Chondrocyte (in vitro differentiated cells): Measurements from ENCODE around the gene COL6A2. TPM values are rescaled to one million over a fixed set of nuclear protein-coding genes. Genes with fewer than 3 reads are reported as not detected.

ENCODE experiments used
- DNase-seq: peaks from one replicate; pipeline ENCODE4 v3.0.0; 2021; ENCODE audit warnings: mixed read lengths, low spot score
- H3K27ac Mint-ChIP-seq: one replicate; pipeline ENCODE4 v1.8.0; 2021; ENCODE audit warnings: mild to moderate bottlenecking, moderate library complexity, mixed read lengths; ENCODE audit not compliant: unreplicated experiment
- H3K27me3 Mint-ChIP-seq: 2 replicates; pipeline ENCODE4 v1.8.0; 2021; ENCODE audit warnings: low read depth, mixed read lengths
- H3K36me3 Mint-ChIP-seq: 2 replicates; pipeline ENCODE4 v1.8.0; 2021; ENCODE audit warnings: low read depth, mixed read lengths
- H3K4me1 Mint-ChIP-seq: 2 replicates; pipeline ENCODE4 v1.8.0; 2021; ENCODE audit warnings: low read depth, mild to moderate bottlenecking, mixed read lengths
- H3K4me3 Mint-ChIP-seq: one replicate; pipeline ENCODE4 v1.8.0; 2021; ENCODE audit warnings: mild to moderate bottlenecking, moderate library complexity, mixed read lengths; ENCODE audit not compliant: unreplicated experiment
- H3K9me3 Mint-ChIP-seq: 2 replicates; pipeline ENCODE4 v1.8.0; 2021; ENCODE audit warnings: low read depth, mixed read lengths
- CTCF ChIP-seq: fragments of 200-600 bp; sonication (generic); IDR thresholded peaks from 2 replicates; pipeline ENCODE4 v1.5.0; 2021; ENCODE audit warnings: antibody characterized with exemption, mild to moderate bottlenecking, moderate library complexity
- long read RNA-seq: library from polyadenylated mRNA; stranded (forward); transcript quantifications from one replicate; pipeline ENCODE4 v2.0.0, GENCODE V29; 2021
- total RNA-seq: library from RNA; stranded (reverse); gene quantifications from 3 replicates; pipeline ENCODE4 v1.2.1, GENCODE V29; 2021

COL6A2 gene
- total RNA-seq: 1,314 to 1,671 TPM (median 1,646 TPM) in 3 replicates
- long read RNA-seq, transcript COL6A2-201 (28 exons, 3,461 nt): major isoform, 4,123 of 6,286 reads
- long read RNA-seq, transcript COL6A2-203 (27 exons, 3,101 nt): minor isoform, 39 of 6,286 reads
- long read RNA-seq, transcript COL6A2-202 (28 exons, 3,446 nt): minor isoform, 18 of 6,286 reads
- long read RNA-seq, partial matches to known transcripts: 1,131 of 6,286 reads
- long read RNA-seq, other reads (novel, unspliced or antisense): 974 of 6,286 reads

- TF ChIP-seq CTCF: peak; percentile 82
- H3K4me3 Mint-ChIP-seq: peak within 1 kb of the TSS; percentile 89
Observed at GRCh38 chr21:46097336-46098293, at the start of gene COL6A2. Gene COL6A2, plus strand, starts transcription at chr21:46098112.

GRCh38 chr21:46048926-46049889, 48.7 kb upstream of the COL6A2 start:
- no peaks in the 10 kb centered on the region for H3K27me3 Mint-ChIP-seq
- no peaks in the 10 kb centered on the region for H3K9me3 Mint-ChIP-seq
- H3K4me3 Mint-ChIP-seq: no peak overlapping the region
- H3K36me3 Mint-ChIP-seq: no peaks in the 10 kb centered on the region
- H3K4me1 Mint-ChIP-seq: peaks cover 32% of the 10 kb centered on the region
- no peak overlapping the region for H3K27ac Mint-ChIP-seq
- no peak for DNase-seq
- TF ChIP-seq CTCF: no peak

More at GRCh38 chr21:46097336-46098293, at the start of gene COL6A2:
- Mint-ChIP-seq H3K36me3 (peaks cover 20% of the 10 kb centered on the region), H3K9me3 (peaks cover 12% of the 10 kb centered on the region), H3K27me3 (no peaks in the 10 kb centered on the region), H3K4me1 (peaks cover 30% of the 10 kb centered on the region), H3K27ac (peak within 1 kb of the TSS; percentile 87)
- DNase-seq: peak; percentile 94

- no peaks in the 10 kb centered on the region for H3K9me3 Mint-ChIP-seq
Observed at GRCh38 chr21:46049890-46050667, 47.8 kb upstream of the COL6A2 start.

More at GRCh38 chr21:46049890-46050667, 47.8 kb upstream of the COL6A2 start:
- no peaks in the 10 kb centered on the region for H3K36me3 Mint-ChIP-seq
- no peak for TF ChIP-seq CTCF
- no peak overlapping the region for H3K4me3 Mint-ChIP-seq
- DNase-seq: no peak
- no peak overlapping the region for H3K27ac Mint-ChIP-seq
- peaks cover 29% of the 10 kb centered on the region for H3K4me1 Mint-ChIP-seq
- H3K27me3 Mint-ChIP-seq: no peaks in the 10 kb centered on the region
